ENCODE data around the gene TTC28.

The TTC28 gene

GRCh38 chr22:28002863-28003565 is 676.6 kb downstream of the TTC28 start:
- no peak for DNase-seq (ENCODE audit: low read depth)

- no peak for DNase-seq (ENCODE audit: low read depth)
These were observed 677.4 kb downstream of the TTC28 start for GRCh38 chr22:28002181-28002700.

- DNase-seq (ENCODE audit: low read depth) = no peak
These were observed 678.3 kb downstream of the TTC28 start for GRCh38 chr22:28001171-28001835.

- DNase-seq (ENCODE audit: low read depth) = no peak
These were observed 679.3 kb downstream of the TTC28 start for GRCh38 chr22:28000361-28000760.

- no peak for DNase-seq (ENCODE audit: low read depth)
These were observed 679.8 kb downstream of the TTC28 start for GRCh38 chr22:27999876-28000275.

GRCh38 chr22:27998511-27999410 is 680.9 kb downstream of the TTC28 start:
- no peak for DNase-seq (ENCODE audit: low read depth)

- no peak for DNase-seq (ENCODE audit: low read depth)
These were observed 682.1 kb downstream of the TTC28 start for GRCh38 chr22:27997538-27997937.

GRCh38 chr22:27996981-27997380 is 682.7 kb downstream of the TTC28 start:
- DNase-seq (ENCODE audit: low read depth) = no peak

- no peak for DNase-seq (ENCODE audit: low read depth)
These were observed 683.1 kb downstream of the TTC28 start for GRCh38 chr22:27996529-27996925.

- DNase-seq (ENCODE audit: low read depth) = no peak
These were observed 683.7 kb downstream of the TTC28 start for GRCh38 chr22:27995801-27996528.

GRCh38 chr22:27994481-27995331 is 684.9 kb downstream of the TTC28 start:
- DNase-seq (ENCODE audit: low read depth) = no peak

GRCh38 chr22:27993774-27994350 is 685.8 kb downstream of the TTC28 start:
- no peak for DNase-seq (ENCODE audit: low read depth)

- DNase-seq (ENCODE audit: low read depth) = no peak
These were observed 686.4 kb downstream of the TTC28 start for GRCh38 chr22:27993201-27993635.

- DNase-seq (ENCODE audit: low read depth) = no peak
These were observed 687.1 kb downstream of the TTC28 start for GRCh38 chr22:27992294-27993165.

- DNase-seq (ENCODE audit: low read depth) = no peak
These were observed 687.9 kb downstream of the TTC28 start for GRCh38 chr22:27991586-27992293.

- DNase-seq (ENCODE audit: low read depth) = no peak
These were observed 688.8 kb downstream of the TTC28 start for GRCh38 chr22:27990879-27991278.

- DNase-seq (ENCODE audit: low read depth) = no peak
These were observed 689.2 kb downstream of the TTC28 start for GRCh38 chr22:27990451-27990840.

- DNase-seq (ENCODE audit: low read depth) = no peak
These were observed 689.7 kb downstream of the TTC28 start for GRCh38 chr22:27989758-27990450.
